Measurements from ENCODE around the gene GPC6.

Gene GPC6

DNA sequence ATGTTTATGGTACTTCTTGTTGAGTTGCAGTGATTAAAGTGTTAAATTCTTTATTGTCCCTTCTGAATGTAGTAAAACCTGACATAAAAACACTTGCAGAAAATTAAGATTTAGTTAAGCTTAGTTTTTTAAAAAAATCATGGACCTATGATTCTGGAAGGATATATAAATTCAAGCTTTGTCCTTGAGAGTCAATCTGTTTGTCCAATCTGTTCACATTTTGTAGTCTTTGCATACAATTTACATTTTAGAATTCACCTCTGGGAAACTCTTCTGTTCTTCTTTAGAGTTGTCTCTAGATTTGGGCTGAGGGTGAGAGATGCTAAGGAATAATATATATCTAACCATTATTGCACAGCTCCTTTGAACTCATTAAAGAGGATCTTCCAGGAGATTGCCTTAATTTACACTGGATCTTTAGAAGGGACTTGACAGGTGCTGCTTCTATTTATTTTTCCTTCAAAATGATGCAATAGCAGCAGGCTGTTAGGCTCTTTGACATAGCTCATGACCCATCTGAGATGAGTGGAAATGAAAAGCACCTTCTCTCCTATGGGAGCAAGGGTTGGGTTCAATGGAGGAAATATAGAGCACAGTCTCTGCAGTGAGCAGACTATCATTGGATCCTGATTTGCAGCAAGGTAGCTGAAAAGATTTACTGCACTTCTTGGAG is 433.9 kb downstream of the GPC6 start:
- Histone ChIP-seq H3F3A (ENCODE audit: insufficient read depth, low read length) (no peaks in the 10 kb centered on the region), H3K4me1 (ENCODE audit: low read length) (no peaks in the 10 kb centered on the region), H3K36me3 (replicated peaks; ENCODE audit: insufficient read depth, low read length) (no peaks in the 10 kb centered on the region), H3K4me2 (ENCODE audit: low read depth, low read length) (no peak overlapping the region), H2AFZ (ENCODE audit: low read length) (no peak overlapping the region), H3K27me3 (replicated peaks; ENCODE audit: insufficient read depth, low read length) (no peaks in the 10 kb centered on the region), H3K9ac (ENCODE audit: low read length) (no peak overlapping the region), H3K9me2 (replicated peaks; ENCODE audit: insufficient read depth, low read length) (no peaks in the 10 kb centered on the region), H3K9me3 (replicated peaks; ENCODE audit: insufficient read depth, low read length) (no peaks in the 10 kb centered on the region), H3K27ac (ENCODE audit: low read length) (no peak overlapping the region), H3K4me3 (ENCODE audit: low read length) (no peak overlapping the region), H4K20me1 (ENCODE audit: insufficient read depth, low read length) (no peaks in the 10 kb centered on the region), H3K79me2 (ENCODE audit: low read length) (no peaks in the 10 kb centered on the region)
- no peak for DNase-seq
- TF ChIP-seq EZH2 (optimal IDR thresholded peaks at IDR 0.05; ENCODE audit: low read depth, low read length) (no peak), EZH2phosphoT487 (IDR thresholded peaks at IDR 0.05; ENCODE audit: low read length) (no peak), CTCF (IDR thresholded peaks at IDR 0.05; ENCODE audit: low read length) (no peak)

DNA sequence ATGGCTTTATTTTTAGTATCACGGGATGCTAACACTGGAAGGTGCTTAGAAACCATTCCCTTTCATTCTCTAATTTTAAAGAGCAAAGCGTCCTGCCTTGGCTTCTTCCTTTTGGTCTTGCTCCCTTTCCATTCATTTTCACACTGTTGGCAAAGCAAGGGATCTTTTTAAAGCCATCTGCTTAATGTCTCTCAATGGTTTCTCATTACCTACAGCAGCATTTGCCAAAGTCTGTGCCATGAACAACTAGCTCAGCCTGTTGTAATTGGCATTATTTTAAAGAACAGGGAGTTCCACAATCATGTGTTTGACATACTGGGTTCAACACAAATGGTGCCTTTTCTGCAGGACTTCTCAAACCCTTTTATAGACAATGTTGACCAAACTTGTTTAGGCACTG is 444.3 kb downstream of the GPC6 start:
- H3K9me3 ChIP-seq (replicated peaks; ENCODE audit: insufficient read depth, low read length): no peaks in the 10 kb centered on the region
- H3K36me3 ChIP-seq (replicated peaks; ENCODE audit: insufficient read depth, low read length): no peaks in the 10 kb centered on the region
- no peak for DNase-seq
- H3K27me3 ChIP-seq (replicated peaks; ENCODE audit: insufficient read depth, low read length): no peaks in the 10 kb centered on the region
- no peak overlapping the region for H2AFZ ChIP-seq (ENCODE audit: low read length)
- no peaks in the 10 kb centered on the region for H4K20me1 ChIP-seq (ENCODE audit: insufficient read depth, low read length)
- H3K9ac ChIP-seq (ENCODE audit: low read length): no peak overlapping the region
- H3K27ac ChIP-seq (ENCODE audit: low read length): no peak overlapping the region
- H3K79me2 ChIP-seq (ENCODE audit: low read length): no peaks in the 10 kb centered on the region
- H3K4me1 ChIP-seq (ENCODE audit: low read length): no peaks in the 10 kb centered on the region
- H3F3A ChIP-seq (ENCODE audit: insufficient read depth, low read length): no peaks in the 10 kb centered on the region
- TF ChIP-seq EZH2phosphoT487 (IDR thresholded peaks at IDR 0.05; ENCODE audit: low read length) (no peak), CTCF (IDR thresholded peaks at IDR 0.05; ENCODE audit: low read length) (no peak), EZH2 (optimal IDR thresholded peaks at IDR 0.05; ENCODE audit: low read depth, low read length) (no peak)
- H3K9me2 ChIP-seq (replicated peaks; ENCODE audit: insufficient read depth, low read length): no peaks in the 10 kb centered on the region
- H3K4me3 ChIP-seq (ENCODE audit: low read length): no peak overlapping the region
- H3K4me2 ChIP-seq (ENCODE audit: low read depth, low read length): no peak overlapping the region

- H4K20me1 ChIP-seq (ENCODE audit: insufficient read depth, low read length): no peaks in the 10 kb centered on the region
- H3K79me2 ChIP-seq (ENCODE audit: low read length): no peaks in the 10 kb centered on the region
- no peak overlapping the region for H3K27ac ChIP-seq (ENCODE audit: low read length)
- H3K27me3 ChIP-seq (replicated peaks; ENCODE audit: insufficient read depth, low read length): no peaks in the 10 kb centered on the region
- no peaks in the 10 kb centered on the region for H3K9me3 ChIP-seq (replicated peaks; ENCODE audit: insufficient read depth, low read length)
- H2AFZ ChIP-seq (ENCODE audit: low read length): no peak overlapping the region
- no peak for DNase-seq
- H3K9ac ChIP-seq (ENCODE audit: low read length): no peak overlapping the region
- H3K9me2 ChIP-seq (replicated peaks; ENCODE audit: insufficient read depth, low read length): no peaks in the 10 kb centered on the region
- H3K4me3 ChIP-seq (ENCODE audit: low read length): no peak overlapping the region
- H3F3A ChIP-seq (ENCODE audit: insufficient read depth, low read length): no peaks in the 10 kb centered on the region
- TF ChIP-seq EZH2phosphoT487 (IDR thresholded peaks at IDR 0.05; ENCODE audit: low read length): no peak
- no peak for TF ChIP-seq EZH2 (optimal IDR thresholded peaks at IDR 0.05; ENCODE audit: low read depth, low read length)
- no peak for TF ChIP-seq CTCF (IDR thresholded peaks at IDR 0.05; ENCODE audit: low read length)
- H3K4me2 ChIP-seq (ENCODE audit: low read depth, low read length): no peak overlapping the region
- H3K36me3 ChIP-seq (replicated peaks; ENCODE audit: insufficient read depth, low read length): no peaks in the 10 kb centered on the region
- H3K4me1 ChIP-seq (ENCODE audit: low read length): no peaks in the 10 kb centered on the region
Measured at GRCh38 chr13:93672996-93673395, 446.4 kb downstream of the GPC6 start.
